Suprapubic skin (tissue), 4 donors: ENCODE measurements around the gene TUBA1C. TPM values are rescaled to one million over a fixed set of nuclear protein-coding genes. Genes with fewer than 3 reads are reported as not detected.

Experiments
- DNase-seq, 2 donors: peaks; one replicate each; pipeline ENCODE4 v3.0.0-alpha.2; 2019; ENCODE audit warnings: low spot score in 2 of 2
- H3K27ac ChIP-seq: fragments of 200-600 bp; sonication (generic); one replicate; pipeline ENCODE4 v1.5.1; 2019
- H3K27me3 ChIP-seq: fragments of 200-600 bp; sonication (generic); one replicate; pipeline ENCODE4 v1.5.1; 2019
- H3K36me3 ChIP-seq: fragments of 200-600 bp; sonication (generic); one replicate; pipeline ENCODE4 v1.5.1; 2019
- H3K4me1 ChIP-seq: fragments of 200-600 bp; sonication (generic); one replicate; pipeline ENCODE4 v1.5.1; 2019
- H3K4me3 ChIP-seq: fragments of 200-600 bp; sonication (generic); one replicate; pipeline ENCODE4 v1.5.1; 2019; ENCODE audit warnings: mild to moderate bottlenecking
- H3K9me3 ChIP-seq: fragments of 200-600 bp; sonication (generic); one replicate; pipeline ENCODE4 v1.5.1; 2019
- EP300 ChIP-seq: sonication (generic); formaldehyde crosslinking; IDR thresholded peaks from one replicate; pipeline ENCODE4 v1.6.1; 2017; ENCODE audit warnings: antibody characterized with exemption
- POLR2A ChIP-seq, 2 donors: fragments of 450-650 bp; IDR thresholded peaks; one replicate each; pipeline ENCODE4 v1.6.1; 2017; ENCODE audit warnings: antibody characterized with exemption in 2 of 2, mild to moderate bottlenecking in 2 of 2, moderate library complexity in 2 of 2
- POLR2AphosphoS5 ChIP-seq, 3 donors: sonication (generic); formaldehyde crosslinking; IDR thresholded peaks; one replicate each; pipeline ENCODE4 v1.6.1; 2017; ENCODE audit warnings: antibody characterized with exemption in 3 of 3
- WGBS: methylation state at CpG from one replicate; pipeline ENCODE4 v1.1.5; 2018; 5-methylcytosine and 5-hydroxymethylcytosine counted together
- total RNA-seq, 4 donors: library from RNA; depleted of rRNA; stranded (reverse); fragments of >200 nt; gene quantifications; one replicate each; pipeline ENCODE4 v1.1.0, GENCODE V29; 2016
- TF ChIP-seq, protein P1 (sequence below), 2 donors: fragments of 200-600 bp in 1 of 2; fragments of 450-650 bp in 1 of 2; sonication (generic) in 1 of 2; IDR thresholded peaks; one replicate each; pipeline ENCODE4 v1.5.1; 2016 to 2019; ENCODE audit warnings: antibody characterized with exemption in 2 of 2, mild to moderate bottlenecking in 1 of 2, moderate library complexity in 1 of 2

Gene TUBA1C
- total RNA-seq, 4 donors from 2014 or later, result 115 to 747 (median 609) TPM

- WGBS, result 20% methylated on average over 8 of the region's 8 CpGs
- Histone ChIP-seq H3K4me1 (peaks cover 41% of the 10 kb centered on the region), H3K4me3 (peak overlapping the region; percentile 44), H3K27ac (no peak overlapping the region), H3K9me3 (no peaks in the 10 kb centered on the region), H3K36me3 (no peaks in the 10 kb centered on the region), H3K27me3 (peaks cover 56% of the 10 kb centered on the region)
- DNase-seq, result no peak
- TF ChIP-seq POLR2AphosphoS5 (IDR thresholded peaks at IDR 0.05), result no peak
- TF ChIP-seq, protein P1, sequence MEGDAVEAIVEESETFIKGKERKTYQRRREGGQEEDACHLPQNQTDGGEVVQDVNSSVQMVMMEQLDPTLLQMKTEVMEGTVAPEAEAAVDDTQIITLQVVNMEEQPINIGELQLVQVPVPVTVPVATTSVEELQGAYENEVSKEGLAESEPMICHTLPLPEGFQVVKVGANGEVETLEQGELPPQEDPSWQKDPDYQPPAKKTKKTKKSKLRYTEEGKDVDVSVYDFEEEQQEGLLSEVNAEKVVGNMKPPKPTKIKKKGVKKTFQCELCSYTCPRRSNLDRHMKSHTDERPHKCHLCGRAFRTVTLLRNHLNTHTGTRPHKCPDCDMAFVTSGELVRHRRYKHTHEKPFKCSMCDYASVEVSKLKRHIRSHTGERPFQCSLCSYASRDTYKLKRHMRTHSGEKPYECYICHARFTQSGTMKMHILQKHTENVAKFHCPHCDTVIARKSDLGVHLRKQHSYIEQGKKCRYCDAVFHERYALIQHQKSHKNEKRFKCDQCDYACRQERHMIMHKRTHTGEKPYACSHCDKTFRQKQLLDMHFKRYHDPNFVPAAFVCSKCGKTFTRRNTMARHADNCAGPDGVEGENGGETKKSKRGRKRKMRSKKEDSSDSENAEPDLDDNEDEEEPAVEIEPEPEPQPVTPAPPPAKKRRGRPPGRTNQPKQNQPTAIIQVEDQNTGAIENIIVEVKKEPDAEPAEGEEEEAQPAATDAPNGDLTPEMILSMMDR (IDR thresholded peaks at IDR 0.05), result no peak
- TF ChIP-seq EP300, result no peak
These were observed 32.8 kb downstream of the TUBA1C start for GRCh38 chr12:49297695-49298060.

DNA sequence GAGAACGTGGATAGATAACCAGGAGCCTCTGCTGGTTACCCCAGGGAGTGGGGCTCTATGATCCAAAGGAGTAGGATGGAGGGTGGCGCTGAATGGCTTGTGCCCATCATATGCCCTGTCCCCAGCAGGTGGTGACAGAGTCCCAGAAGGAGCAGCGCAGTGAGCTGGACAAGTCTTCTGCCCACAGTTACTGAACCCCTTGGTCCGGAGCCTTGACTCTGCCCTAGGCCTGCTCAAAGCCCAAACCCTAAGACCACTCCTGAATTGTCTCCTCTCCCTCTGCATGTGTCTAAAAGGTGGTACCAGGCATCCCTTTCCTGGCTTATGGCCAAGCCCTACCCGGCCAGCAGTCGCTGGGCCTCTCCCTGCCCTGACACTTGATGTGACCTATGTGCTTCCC lies 33.3 kb downstream of the TUBA1C start:
- Histone ChIP-seq H3K9me3 (no peaks in the 10 kb centered on the region), H3K4me1 (peaks cover 36% of the 10 kb centered on the region), H3K27me3 (peaks cover 60% of the 10 kb centered on the region), H3K4me3 (no peak overlapping the region), H3K36me3 (no peaks in the 10 kb centered on the region), H3K27ac (no peak overlapping the region)
- WGBS, result 66% methylated on average over 6 of the region's 6 CpGs
- TF ChIP-seq POLR2AphosphoS5 (IDR thresholded peaks at IDR 0.05), result no peak
- TF ChIP-seq EP300, result no peak
- TF ChIP-seq POLR2A (IDR thresholded peaks at IDR 0.05), result no peak
- TF ChIP-seq, protein P1 (IDR thresholded peaks at IDR 0.05), result no peak
- DNase-seq, result no peak

GRCh38 chr12:49301760-49302159 lies 36.9 kb downstream of the TUBA1C start:
- Histone ChIP-seq H3K4me1 (peaks cover 11% of the 10 kb centered on the region), H3K27ac (no peak overlapping the region), H3K36me3 (no peaks in the 10 kb centered on the region), H3K4me3 (no peak overlapping the region), H3K27me3 (peaks cover 55% of the 10 kb centered on the region), H3K9me3 (no peaks in the 10 kb centered on the region)
- DNase-seq, result no peak
- TF ChIP-seq, protein P1 (IDR thresholded peaks at IDR 0.05), result no peak
- TF ChIP-seq POLR2AphosphoS5 (IDR thresholded peaks at IDR 0.05) (no peak), EP300 (no peak), POLR2A (IDR thresholded peaks at IDR 0.05) (no peak)
- WGBS, result 77% methylated on average over 4 of the region's 4 CpGs

DNA sequence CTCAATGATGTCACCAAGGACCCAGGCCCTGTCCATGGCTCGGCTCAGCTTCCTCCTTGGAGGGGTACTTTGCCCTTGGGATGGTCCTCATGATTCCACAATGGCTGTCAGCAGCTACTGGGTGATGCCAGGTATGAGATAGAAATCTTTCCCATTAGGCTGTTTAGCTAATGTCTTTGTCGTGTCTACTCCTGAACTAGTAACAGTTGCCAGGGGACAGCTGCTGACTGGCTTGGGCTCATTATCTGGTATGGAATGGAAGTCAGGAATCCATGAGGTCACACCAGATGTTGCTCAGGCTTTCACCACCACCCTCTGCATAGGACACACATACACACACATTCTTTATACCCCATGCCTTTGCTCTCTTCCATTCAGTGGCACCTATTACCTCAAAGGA lies 39.3 kb downstream of the TUBA1C start:
- Histone ChIP-seq H3K4me3 (no peak overlapping the region), H3K4me1 (no peaks in the 10 kb centered on the region), H3K36me3 (no peaks in the 10 kb centered on the region), H3K27ac (no peak overlapping the region), H3K9me3 (no peaks in the 10 kb centered on the region), H3K27me3 (peaks cover 37% of the 10 kb centered on the region)
- 58% methylated on average over 2 of the region's 2 CpGs for WGBS
- TF ChIP-seq, protein P1 (IDR thresholded peaks at IDR 0.05), result no peak
- TF ChIP-seq EP300, result no peak
- TF ChIP-seq POLR2A (IDR thresholded peaks at IDR 0.05), result no peak
- TF ChIP-seq POLR2AphosphoS5 (IDR thresholded peaks at IDR 0.05), result no peak
- DNase-seq, result no peak

- 84% methylated on average over 6 of the region's 6 CpGs for WGBS
- H3K27ac ChIP-seq, result no peak overlapping the region
- no peak for TF ChIP-seq EP300
- TF ChIP-seq POLR2AphosphoS5 (IDR thresholded peaks at IDR 0.05), result no peak
- TF ChIP-seq POLR2A (IDR thresholded peaks at IDR 0.05), result no peak
- TF ChIP-seq, protein P1 (IDR thresholded peaks at IDR 0.05), result no peak
- H3K4me1 ChIP-seq, result no peaks in the 10 kb centered on the region
- H3K9me3 ChIP-seq, result no peaks in the 10 kb centered on the region
- H3K27me3 ChIP-seq, result peaks cover 24% of the 10 kb centered on the region
- DNase-seq, result no peak
- no peaks in the 10 kb centered on the region for H3K36me3 ChIP-seq
- no peak overlapping the region for H3K4me3 ChIP-seq
These were observed 41.1 kb downstream of the TUBA1C start for GRCh38 chr12:49305762-49306510.
